HG02642 (cell line): ENCODE data around the gene FBXL4.

ENCODE experiments used
- ATAC-seq: cut with Tn5 transposase; IDR thresholded peaks from one replicate; pipeline ENCODE4 v1.9.1; 2021; ENCODE audit warnings: mild to moderate bottlenecking; ENCODE audit not compliant: unreplicated experiment, poor library complexity

The FBXL4 gene

DNA sequence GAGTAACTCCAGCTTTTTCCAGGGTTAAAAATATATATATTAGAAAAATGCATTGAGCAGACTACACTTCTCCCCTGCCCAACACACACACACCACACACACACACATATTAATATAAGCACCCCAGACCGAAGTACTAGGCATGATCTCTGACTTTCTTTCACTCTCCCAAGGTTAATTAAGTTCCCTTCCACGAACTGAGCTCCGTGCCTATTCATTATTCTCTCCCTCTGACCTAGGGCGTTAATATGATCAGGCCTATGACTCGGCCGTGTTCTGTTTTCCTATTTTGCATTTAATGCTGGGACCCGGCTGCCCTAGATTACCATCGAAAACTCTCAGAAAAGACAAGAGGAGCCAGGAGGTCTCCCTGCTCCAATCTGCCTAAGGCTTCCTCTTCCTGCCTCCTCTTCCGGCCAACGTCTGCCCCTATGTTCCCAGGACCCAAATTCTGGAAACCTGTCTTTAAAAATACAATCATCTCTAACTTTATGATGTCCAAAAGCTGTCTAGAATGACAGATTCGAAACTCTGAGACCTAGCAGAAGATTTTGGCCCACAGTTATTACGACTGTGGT, 119.4 kb downstream of the FBXL4 start:
- no peak for ATAC-seq

DNA sequence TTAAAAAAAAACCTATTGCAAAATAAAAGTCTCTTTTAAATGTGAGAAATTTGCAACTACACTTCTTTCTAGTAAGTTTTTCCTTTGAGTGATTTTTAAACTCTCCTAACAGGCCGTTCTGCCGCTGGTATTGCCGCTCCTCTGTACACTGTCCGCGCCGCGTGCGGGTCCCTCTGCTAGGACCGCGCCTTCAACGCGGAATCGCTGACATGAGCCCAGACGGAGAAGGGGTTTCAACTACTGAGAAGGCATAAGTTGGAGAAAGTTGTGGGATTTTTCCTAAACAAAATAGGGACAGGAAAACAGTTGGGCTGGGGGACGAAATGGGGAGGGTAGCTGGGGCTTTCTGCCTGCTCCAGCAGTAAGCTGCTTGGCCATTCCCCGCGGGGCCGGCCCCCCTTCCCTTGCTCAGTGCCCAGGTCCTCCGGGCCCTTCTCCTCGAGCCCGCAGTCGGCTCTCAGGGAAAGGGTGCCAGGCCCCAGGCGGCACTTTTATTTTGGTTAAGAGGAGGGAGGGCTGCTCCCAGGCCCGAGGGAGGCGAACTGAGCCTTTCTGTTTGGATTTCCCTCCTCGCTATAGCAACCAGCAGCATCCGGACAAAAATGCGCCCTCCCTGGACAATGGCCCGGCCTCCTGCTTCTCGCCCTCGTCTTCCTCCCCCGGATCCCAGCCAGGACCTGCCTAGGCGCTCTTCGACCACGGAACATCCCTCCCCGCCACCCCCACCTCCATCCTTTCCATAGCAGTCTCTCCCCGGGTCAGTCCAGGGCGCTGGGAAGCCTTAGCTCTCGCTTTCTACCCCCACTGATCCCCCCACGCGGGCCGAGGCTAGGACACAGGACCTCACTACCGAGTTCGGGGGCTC, 120.2 kb downstream of the FBXL4 start:
- ATAC-seq, result no peak

DNA sequence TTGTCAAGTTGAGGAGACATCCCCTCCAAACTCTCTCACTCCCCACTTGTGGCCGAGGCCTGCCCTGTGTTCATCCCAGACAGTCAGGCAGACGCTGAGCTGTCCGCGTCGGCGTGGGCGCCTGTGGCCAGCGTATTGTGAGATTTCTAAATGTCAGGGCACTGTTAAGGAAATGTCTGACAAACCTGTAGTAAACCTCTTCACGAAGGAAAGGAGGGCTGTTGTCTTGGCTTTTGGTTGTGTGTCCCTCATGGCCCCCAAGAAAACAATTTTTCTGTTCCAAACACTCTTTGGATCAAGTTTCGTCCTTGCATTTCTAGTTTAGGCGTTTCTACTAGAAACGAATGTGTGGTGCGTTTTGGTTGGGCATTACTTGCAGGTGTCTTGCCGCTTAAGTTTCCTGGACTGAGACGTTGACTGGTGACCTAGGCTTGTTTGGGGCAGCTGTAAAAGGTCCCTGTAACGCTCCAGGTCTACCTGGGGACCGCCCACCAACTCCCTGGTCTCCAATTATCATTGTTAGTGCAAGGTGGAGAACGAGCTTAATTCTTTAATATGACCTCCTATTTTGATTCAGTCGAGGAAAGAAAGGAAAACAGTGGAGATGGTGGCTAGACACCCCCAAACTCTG, 122.0 kb downstream of the FBXL4 start:
- ATAC-seq, result no peak

GRCh38 chr6:98824902-98825599, 122.7 kb downstream of the FBXL4 start:
- ATAC-seq, result no peak

DNA sequence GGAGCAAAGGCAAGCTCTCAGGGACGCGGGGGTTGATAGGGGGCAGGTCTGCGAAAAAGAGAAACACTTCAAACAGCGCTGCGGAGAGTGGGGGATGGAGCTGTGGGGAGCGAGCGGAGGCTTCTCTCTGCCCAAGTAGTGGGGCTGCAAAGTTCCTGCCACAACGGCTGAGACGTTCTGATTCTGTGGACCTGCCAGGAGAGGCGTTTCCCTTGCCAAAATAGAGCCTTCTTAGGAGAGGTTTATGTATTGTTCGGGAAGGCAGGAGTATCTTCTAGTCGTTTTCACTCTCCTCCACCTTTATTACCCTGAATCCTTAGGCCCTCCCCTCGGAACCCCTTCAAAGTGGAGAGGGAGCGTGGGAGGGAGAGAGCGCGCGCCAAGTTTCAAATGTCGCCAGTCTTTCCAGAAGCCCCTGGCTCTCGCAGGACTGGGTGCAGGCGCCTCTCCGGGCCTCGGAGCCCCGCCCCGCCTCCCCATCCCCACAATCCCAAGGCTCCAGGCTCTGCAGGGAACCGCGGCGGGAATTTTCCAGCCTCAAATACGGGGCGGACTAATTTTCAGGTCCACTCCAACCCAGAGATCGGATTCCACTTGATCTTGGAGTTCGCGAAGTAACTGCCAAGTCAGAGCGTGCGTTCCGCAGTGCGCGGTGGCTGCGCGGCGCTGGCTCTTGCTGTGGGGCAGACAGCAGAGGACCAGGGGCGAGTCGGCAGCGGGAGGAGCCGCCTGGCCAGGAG, 123.4 kb downstream of the FBXL4 start:
- ATAC-seq, result no peak

GRCh38 chr6:98823428-98824161, 124.2 kb downstream of the FBXL4 start:
- no peak for ATAC-seq

DNA sequence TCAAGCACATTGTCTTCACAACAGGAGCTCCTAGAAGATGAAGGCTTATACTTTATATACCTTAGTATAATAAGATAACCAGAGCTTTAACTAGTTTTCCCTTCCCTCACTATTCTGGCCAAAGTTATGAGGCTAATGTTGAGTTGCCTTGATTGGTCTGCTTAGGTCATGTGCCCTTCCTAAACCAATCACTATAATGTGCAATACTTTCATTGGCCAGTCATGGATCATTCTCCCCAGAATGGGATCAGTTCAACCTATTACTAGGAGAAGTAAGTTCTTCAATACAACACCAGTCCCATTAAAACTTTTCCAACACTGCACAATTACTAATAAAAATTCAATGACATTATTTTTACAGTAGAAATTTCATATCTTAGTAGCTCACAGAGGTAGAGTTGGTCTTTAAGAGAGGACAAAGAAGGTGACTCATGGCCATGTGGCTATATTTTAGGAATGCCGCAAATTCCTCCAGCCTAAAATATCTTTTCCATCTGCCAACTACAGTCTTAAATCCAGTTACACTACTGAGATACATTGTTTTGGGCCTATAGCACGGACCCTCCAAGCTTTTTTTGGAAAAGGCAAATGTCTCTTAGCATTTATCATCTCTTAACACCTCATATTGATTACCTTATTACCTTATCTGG, 125.9 kb downstream of the FBXL4 start:
- ATAC-seq, result no peak
